H9 (cell line): Measurements from ENCODE around the gene GRID2. TPM values are rescaled to one million over a fixed set of nuclear protein-coding genes. Genes with fewer than 3 reads are reported as not detected.

Source experiments
- DNase-seq: peaks from one replicate; pipeline ENCODE4 v3.0.0-alpha.2; 2017
- H2AFZ ChIP-seq: one replicate; pipeline ENCODE4 v1.6.1; 2013; ENCODE audit warnings: mild to moderate bottlenecking, low read length, control low read depth, moderate library complexity
- H2AK5ac ChIP-seq: 2 replicates; pipeline ENCODE4 v1.6.1; 2013; ENCODE audit warnings: low read length, control low read depth, mixed read lengths; ENCODE audit not compliant: insufficient read length
- H2BK120ac ChIP-seq: one replicate; pipeline ENCODE4 v1.6.1; 2013; ENCODE audit warnings: low read depth, mild to moderate bottlenecking, low read length, control low read depth, inconsistent platforms; ENCODE audit not compliant: poor library complexity, severe bottlenecking
- H2BK12ac ChIP-seq: 2 replicates; pipeline ENCODE4 v1.6.1; 2013; ENCODE audit warnings: low read length, control low read depth, mixed read lengths, low read depth; ENCODE audit not compliant: insufficient read length
- H2BK15ac ChIP-seq: 2 replicates; pipeline ENCODE4 v1.6.1; 2013; ENCODE audit warnings: low read depth, low read length, control low read depth
- H2BK20ac ChIP-seq: one replicate; pipeline ENCODE4 v1.6.1; 2013; ENCODE audit warnings: low read depth, mild to moderate bottlenecking, low read length, control low read depth, inconsistent platforms; ENCODE audit not compliant: poor library complexity, severe bottlenecking
- H2BK5ac ChIP-seq: 2 replicates; pipeline ENCODE4 v1.6.1; 2013; ENCODE audit warnings: low read length, control low read depth, mixed read lengths; ENCODE audit not compliant: insufficient read length
- H3K14ac ChIP-seq: 2 replicates; pipeline ENCODE4 v1.6.1; 2013; ENCODE audit warnings: low read length, control low read depth; ENCODE audit not compliant: insufficient read depth
- H3K18ac ChIP-seq: 2 replicates; pipeline ENCODE4 v1.6.1; 2013; ENCODE audit warnings: low read depth, mild to moderate bottlenecking, mixed read lengths, low read length, control low read depth; ENCODE audit not compliant: insufficient read length
- H3K23ac ChIP-seq: 2 replicates; pipeline ENCODE4 v1.6.1; 2013; ENCODE audit warnings: low read length, control low read depth, mixed read lengths, low read depth; ENCODE audit not compliant: insufficient read length
- H3K23me2 ChIP-seq: 2 replicates; pipeline ENCODE4 v1.6.1; 2013; ENCODE audit warnings: low read depth, mild to moderate bottlenecking, mixed read lengths, low read length, control low read depth; ENCODE audit not compliant: insufficient read length, poor library complexity, severe bottlenecking
- H3K27ac ChIP-seq: 2 replicates; pipeline ENCODE4 v1.5.1; 2013; ENCODE audit warnings: low read length, control low read depth, mixed read lengths, low read depth; ENCODE audit not compliant: insufficient read length
- H3K27me3 ChIP-seq: 2 replicates; pipeline ENCODE4 v1.6.1; 2013; ENCODE audit warnings: low read length, control low read depth, inconsistent platforms; ENCODE audit not compliant: insufficient read depth
- H3K4ac ChIP-seq: 2 replicates; pipeline ENCODE4 v1.6.1; 2013; ENCODE audit warnings: low read depth, mild to moderate bottlenecking, control low read depth, inconsistent platforms, low read length, moderate library complexity
- H3K4me1 ChIP-seq: 2 replicates; pipeline ENCODE4 v1.6.1; 2013; ENCODE audit warnings: low read length, control low read depth, inconsistent platforms; ENCODE audit not compliant: insufficient read depth
- H3K4me2 ChIP-seq: 2 replicates; pipeline ENCODE4 v1.6.1; 2013; ENCODE audit warnings: low read length, control low read depth, mixed read lengths; ENCODE audit not compliant: insufficient read length, insufficient read depth
- H3K56ac ChIP-seq: 2 replicates; pipeline ENCODE4 v1.6.1; 2013; ENCODE audit warnings: low read depth, mild to moderate bottlenecking, mixed read lengths, low read length, control low read depth; ENCODE audit not compliant: insufficient read length
- H3K79me1 ChIP-seq: 2 replicates; pipeline ENCODE4 v1.6.1; 2013; ENCODE audit warnings: low read depth, mild to moderate bottlenecking, moderate library complexity, low read length, control low read depth, inconsistent platforms; ENCODE audit not compliant: insufficient read depth, poor library complexity, severe bottlenecking
- H3K79me2 ChIP-seq: 2 replicates; pipeline ENCODE4 v1.6.1; 2013; ENCODE audit warnings: low read length, control low read depth, inconsistent platforms; ENCODE audit not compliant: insufficient read depth
- H3K9ac ChIP-seq: 2 replicates; pipeline ENCODE4 v1.6.1; 2013; ENCODE audit warnings: low read length, control low read depth, mixed read lengths; ENCODE audit not compliant: insufficient read length; ENCODE audit errors: extremely low read depth
- H3K9me3 ChIP-seq: one replicate; pipeline ENCODE4 v1.6.1; 2013; ENCODE audit warnings: low read depth, low read length, inconsistent platforms; ENCODE audit not compliant: control insufficient read depth
- H3T11ph ChIP-seq: one replicate; pipeline ENCODE4 v1.6.1; 2013; ENCODE audit warnings: mild to moderate bottlenecking, low read length, control low read depth, inconsistent platforms
- H4K20me1 ChIP-seq: one replicate; pipeline ENCODE4 v1.6.1; 2013; ENCODE audit not compliant: control insufficient read depth, insufficient read length, insufficient read depth
- H4K5ac ChIP-seq: 2 replicates; pipeline ENCODE4 v1.6.1; 2013; ENCODE audit warnings: low read depth, mild to moderate bottlenecking, mixed read lengths, low read length, control low read depth; ENCODE audit not compliant: insufficient read length
- H4K8ac ChIP-seq: replicated peaks from 2 replicates; pipeline ENCODE4 v1.6.1; 2013; ENCODE audit warnings: low read length, control low read depth, mixed read lengths, low read depth; ENCODE audit not compliant: insufficient read length
- H4K91ac ChIP-seq: 2 replicates; pipeline ENCODE4 v1.6.1; 2013; ENCODE audit warnings: low read depth, mild to moderate bottlenecking, moderate library complexity, mixed read lengths, low read length, control low read depth; ENCODE audit not compliant: insufficient read length
- H3K27ac Mint-ChIP-seq, 3 experiments: 2 replicates in 2 of 3; 3 replicates in 1 of 3; pipeline ENCODE4 v1.8.0; 2020 to 2021; ENCODE audit warnings: mixed read lengths in 3 of 3, mild to moderate bottlenecking in 1 of 3, moderate library complexity in 1 of 3
- H3K27me3 Mint-ChIP-seq: 2 replicates; pipeline ENCODE4 v1.8.0; 2021; ENCODE audit warnings: low read depth, mild to moderate bottlenecking, moderate library complexity, mixed read lengths
- H3K36me3 Mint-ChIP-seq, 3 experiments: 2 replicates in 2 of 3; 3 replicates in 1 of 3; pipeline ENCODE4 v1.8.0; 2020 to 2021; ENCODE audit warnings: low read depth in 3 of 3, mixed read lengths in 3 of 3; ENCODE audit not compliant: insufficient read depth in 1 of 3
- H3K4me1 Mint-ChIP-seq, 2 experiments: 2 replicates each; pipeline ENCODE4 v1.8.0; 2020; ENCODE audit warnings: mixed read lengths in 2 of 2
- H3K4me3 Mint-ChIP-seq, 2 experiments: 2 replicates in 1 of 2; 3 replicates in 1 of 2; pipeline ENCODE4 v1.8.0; 2020 to 2021; ENCODE audit warnings: mild to moderate bottlenecking in 2 of 2, mixed read lengths in 2 of 2, moderate library complexity in 1 of 2
- H3K9me3 Mint-ChIP-seq, 2 experiments: 2 replicates in 1 of 2; 3 replicates in 1 of 2; pipeline ENCODE4 v1.8.0; 2020; ENCODE audit warnings: mild to moderate bottlenecking in 2 of 2, mixed read lengths in 2 of 2, moderate library complexity in 1 of 2
- CTCF ChIP-seq: fragments of 200-600 bp; sonication (generic); conservative IDR thresholded peaks from 3 replicates; pipeline ENCODE4 v1.8.0; 2021; ENCODE audit warnings: antibody characterized with exemption, mild to moderate bottlenecking
- WGBS: extraction: QIAGEN DNeasy Blood & Tissue Kit; methylation state at CpG from one replicate; pipeline ENCODE4 v1.1.7; 2013; ENCODE audit warnings: missing lambda C conversion rate, low lambda C conversion rate, mixed read lengths; ENCODE audit not compliant: insufficient read length; ENCODE audit errors: extremely low coverage; 5-methylcytosine and 5-hydroxymethylcytosine counted together
- total RNA-seq: library from RNA; stranded (reverse); gene quantifications from 2 replicates; pipeline ENCODE4 v1.2.1, GENCODE V29; 2021

The GRID2 gene
- total RNA-seq, 1 experiment from 2014 or later: 21.8 TPM

GRCh38 chr4:93759506-93759905 lies 1455.7 kb downstream of the GRID2 start:
- Mint-ChIP-seq H3K9me3 (no peaks in the 10 kb centered on the region), H3K4me1 (peaks cover 14 to 16% of the 10 kb centered on the region in 2 experiments), H3K27me3 (no peaks in the 10 kb centered on the region), H3K36me3 (no peaks in the 10 kb centered on the region), H3K4me3 (no peak overlapping the region), H3K27ac (no peak overlapping the region)
- Histone ChIP-seq H3K9me3 (no peaks in the 10 kb centered on the region), H3K23ac (no peak overlapping the region), H2BK20ac (no peak overlapping the region), H2BK5ac (no peak overlapping the region), H4K8ac (no peak overlapping the region), H2BK120ac (no peak overlapping the region), H3K4me2 (no peak overlapping the region), H2BK15ac (no peak overlapping the region), H2BK12ac (no peak overlapping the region), H3K18ac (no peak overlapping the region), H3K79me1 (no peaks in the 10 kb centered on the region), H3K4ac (no peak overlapping the region), H3K79me2 (no peaks in the 10 kb centered on the region), H3K4me1 (no peaks in the 10 kb centered on the region), H3T11ph (no peak overlapping the region), H3K23me2 (no peaks in the 10 kb centered on the region), H3K9ac (no peak overlapping the region), H4K91ac (no peak overlapping the region), H4K5ac (no peak overlapping the region), H4K20me1 (no peaks in the 10 kb centered on the region), H2AK5ac (no peak overlapping the region), H3K27me3 (no peaks in the 10 kb centered on the region), H3K27ac (no peak overlapping the region), H3K14ac (no peak overlapping the region), H3K56ac (no peak overlapping the region), H2AFZ (no peak overlapping the region)
- no peak for DNase-seq
- no CpG with 5 or more reads among the region's 2 CpGs for WGBS
- TF ChIP-seq CTCF: no peak
